Lower leg skin (tissue), 4 donors: ENCODE results near the gene EDEM3. TPM values are rescaled to one million over a fixed set of nuclear protein-coding genes. Genes with fewer than 3 reads are reported as not detected.
"Not testable (repeated sequence)": the region's sequence is repeated elsewhere in the genome, so short reads cannot be mapped to it uniquely, and the experiment has no call there.

Experiments
- DNase-seq, 2 donors: peaks; one replicate each; pipeline ENCODE4 v3.0.0-alpha.2; 2019; ENCODE audit warnings: low spot score in 2 of 2
- H3K4me3 ChIP-seq: fragments of 200-600 bp; sonication (generic); 2 replicates; pipeline ENCODE4 v1.5.1; 2017; ENCODE audit warnings: mild to moderate bottlenecking, low read depth; ENCODE audit not compliant: poor library complexity, severe bottlenecking
- CTCF ChIP-seq, 3 donors: fragments of 450-650 bp; IDR thresholded peaks; one replicate each; pipeline ENCODE4 v1.5.1; 2016; ENCODE audit warnings: antibody characterized with exemption in 3 of 3, mild to moderate bottlenecking in 3 of 3, moderate library complexity in 2 of 3
- POLR2A ChIP-seq, 2 donors: fragments of 450-650 bp; IDR thresholded peaks; one replicate each; pipeline ENCODE4 v1.6.1; 2016 to 2017; ENCODE audit warnings: antibody characterized with exemption in 2 of 2, mild to moderate bottlenecking in 1 of 2, moderate library complexity in 1 of 2
- WGBS, 2 donors: methylation state at CpG; one replicate each; pipeline ENCODE4 v1.1.5; 2018; 5-methylcytosine and 5-hydroxymethylcytosine counted together
- intact Hi-C: fragments of 100-400 bp; cut with DNase I; formaldehyde crosslinking; loops from one replicate; pipeline ENCODE4 v1.15.0; 2023; ENCODE audit warnings: low total_unique reads
- total RNA-seq, 4 donors: library from RNA; depleted of rRNA; stranded (reverse); fragments of >200 nt; gene quantifications; one replicate each; pipeline ENCODE4 v1.1.0, GENCODE V29; 2016

Gene EDEM3
- total RNA-seq, 4 donors from 2014 or later, result 15.1 to 26.5 (median 18.2) TPM

GRCh38 chr1:184790642-184791549 lies 36.2 kb upstream of the EDEM3 start:
- no peak overlapping the region for H3K4me3 ChIP-seq
- no peak for TF ChIP-seq CTCF (IDR thresholded peaks at IDR 0.05)
- no peak for TF ChIP-seq POLR2A (IDR thresholded peaks at IDR 0.05)
- intact Hi-C loops, result no loop called here
- DNase-seq, result no peak
- 79 to 82% methylated on average over 9 of the region's 9 CpGs for WGBS, 2 donors

GRCh38 chr1:184789884-184790283 lies 35.2 kb upstream of the EDEM3 start:
- DNase-seq, result no peak
- intact Hi-C loops, result no loop called here
- WGBS, 2 donors, result 28 to 37% methylated on average over 2 of the region's 2 CpGs
- TF ChIP-seq CTCF (IDR thresholded peaks at IDR 0.05), result no peak
- TF ChIP-seq POLR2A (IDR thresholded peaks at IDR 0.05), result no peak
- no peak overlapping the region for H3K4me3 ChIP-seq

- intact Hi-C loops, result no loop called here
- no peak overlapping the region for H3K4me3 ChIP-seq
- WGBS, 2 donors, result 94 to 95% methylated on average over 2 of the region's 2 CpGs
- no peak for DNase-seq
- no peak for TF ChIP-seq CTCF (IDR thresholded peaks at IDR 0.05)
- no peak for TF ChIP-seq POLR2A (IDR thresholded peaks at IDR 0.05)
These were observed 34.3 kb upstream of the EDEM3 start for GRCh38 chr1:184788970-184789369.

GRCh38 chr1:184785529-184785928 lies 30.9 kb upstream of the EDEM3 start:
- H3K4me3 ChIP-seq, result no peak overlapping the region
- WGBS, 2 donors, result 93 to 96% methylated on average over 2 of the region's 2 CpGs
- no peak for DNase-seq
- intact Hi-C loops, result no loop called here
- no peak for TF ChIP-seq CTCF (IDR thresholded peaks at IDR 0.05)

- H3K4me3 ChIP-seq, DNase-seq, intact Hi-C loops: not testable (repeated sequence)
- 93 to 100% methylated on average over 3 of the region's 3 CpGs for WGBS, 2 donors
These were observed 29.1 kb upstream of the EDEM3 start for GRCh38 chr1:184783723-184784122.

GRCh38 chr1:184781941-184782340 lies 27.3 kb upstream of the EDEM3 start:
- WGBS, 2 donors, result 38 to 57% methylated on average over 1 of the region's 1 CpG
- intact Hi-C loops, result no loop called here
- no peak for TF ChIP-seq POLR2A (IDR thresholded peaks at IDR 0.05)
- no peak for TF ChIP-seq CTCF (IDR thresholded peaks at IDR 0.05)

More at GRCh38 chr1:184781941-184782340, 27.3 kb upstream of the EDEM3 start:
- DNase-seq, result no peak
- no peak overlapping the region for H3K4me3 ChIP-seq
